Central memory CD8-positive, alpha-beta T cell (primary cell): ENCODE results near the gene RAI14.
"Not testable (repeated sequence)": the region's sequence is repeated elsewhere in the genome, so short reads cannot be mapped to it uniquely, and the experiment has no call there.

Source experiments
- ATAC-seq: fragments of 150-1000 bp; cut with Tn5 transposase; replicated peaks from 2 replicates; pipeline ENCODE4 v1.10.0; 2022; ENCODE audit warnings: mild to moderate bottlenecking, moderate FRiP score, moderate number of reproducible peaks; ENCODE audit not compliant: poor library complexity, severe bottlenecking; ENCODE audit errors: extremely low read depth
- DNase-seq, 2 donors: peaks; one replicate each; pipeline ENCODE4 v3.0.0; 2021; ENCODE audit warnings: low spot score in 2 of 2
- H3K27ac Mint-ChIP-seq: one replicate; pipeline ENCODE4 v1.8.0; 2022; ENCODE audit warnings: low read depth, mild to moderate bottlenecking, moderate library complexity, mixed read lengths
- H3K27me3 Mint-ChIP-seq: one replicate; pipeline ENCODE4 v1.8.0; 2022; ENCODE audit warnings: mixed read lengths
- H3K36me3 Mint-ChIP-seq: one replicate; pipeline ENCODE4 v1.8.0; 2022; ENCODE audit warnings: mild to moderate bottlenecking, moderate library complexity, mixed read lengths; ENCODE audit not compliant: insufficient read depth
- H3K4me1 Mint-ChIP-seq: one replicate; pipeline ENCODE4 v1.8.0; 2022; ENCODE audit warnings: mixed read lengths
- H3K4me3 Mint-ChIP-seq: one replicate; pipeline ENCODE4 v1.8.0; 2022; ENCODE audit warnings: mild to moderate bottlenecking, moderate library complexity, mixed read lengths
- H3K9me3 Mint-ChIP-seq: one replicate; pipeline ENCODE4 v1.8.0; 2022; ENCODE audit warnings: mixed read lengths

The RAI14 gene

DNA sequence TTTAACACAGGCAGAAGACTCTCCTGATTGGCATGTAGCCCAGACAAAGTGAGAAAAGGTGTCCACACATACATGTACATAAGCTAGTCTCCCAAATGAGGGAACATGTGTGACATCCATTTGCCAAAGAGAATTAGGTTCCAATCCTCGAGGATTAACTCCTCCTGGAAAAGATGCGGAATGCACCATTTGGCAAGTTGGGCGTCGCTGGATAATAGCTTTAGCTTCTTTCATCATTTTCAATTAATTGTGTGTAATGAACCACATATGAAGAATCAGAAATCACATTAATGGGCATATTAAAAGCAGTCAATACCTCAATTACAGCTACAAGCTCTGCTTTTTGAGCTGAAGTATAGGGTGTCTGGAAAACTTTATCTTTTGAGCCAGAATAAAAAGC is 127.8 kb downstream of the RAI14 start:
- not testable (repeated sequence) for H3K27ac Mint-ChIP-seq, H3K4me3 Mint-ChIP-seq, ATAC-seq, DNase-seq, H3K4me1 Mint-ChIP-seq, H3K36me3 Mint-ChIP-seq
- peaks cover 13% of the 10 kb centered on the region for H3K27me3 Mint-ChIP-seq
- H3K9me3 Mint-ChIP-seq = peaks cover 11% of the 10 kb centered on the region

GRCh38 chr5:34787035-34787434 is 130.9 kb downstream of the RAI14 start:
- no peak overlapping the region for H3K27ac Mint-ChIP-seq
- DNase-seq (no peak), ATAC-seq (no peak)
- peaks cover 5% of the 10 kb centered on the region for H3K9me3 Mint-ChIP-seq
- H3K36me3 Mint-ChIP-seq = no peaks in the 10 kb centered on the region
- no peak overlapping the region for H3K4me3 Mint-ChIP-seq
- no peaks in the 10 kb centered on the region for H3K4me1 Mint-ChIP-seq
- H3K27me3 Mint-ChIP-seq = peaks cover 33% of the 10 kb centered on the region

DNA sequence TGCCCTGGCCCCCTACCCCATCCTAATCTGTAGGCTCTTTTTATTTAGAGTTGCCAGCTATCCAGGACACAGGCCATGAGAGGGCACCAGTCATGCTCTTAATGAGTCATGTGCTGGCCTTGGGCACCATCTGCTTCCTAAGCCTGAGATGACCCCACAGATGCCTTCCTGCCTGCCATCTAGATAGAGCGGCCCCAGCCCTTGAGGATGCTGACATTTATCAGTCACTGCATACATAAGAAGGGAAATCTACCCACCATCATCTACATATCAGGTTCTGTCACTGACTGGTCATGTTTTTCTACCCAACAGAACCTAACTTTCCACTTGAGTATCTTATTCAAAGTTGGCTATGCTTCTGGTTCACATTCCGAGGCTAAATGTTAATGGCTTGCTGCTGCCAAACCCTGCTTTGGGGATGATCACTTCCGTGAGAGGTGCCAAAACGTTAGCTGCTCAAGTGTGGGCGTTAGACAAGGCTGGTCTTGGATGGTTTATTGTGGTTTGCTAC is 132.9 kb downstream of the RAI14 start:
- no peak for ATAC-seq
- H3K9me3 Mint-ChIP-seq = no peaks in the 10 kb centered on the region
- no peaks in the 10 kb centered on the region for H3K36me3 Mint-ChIP-seq

DNA sequence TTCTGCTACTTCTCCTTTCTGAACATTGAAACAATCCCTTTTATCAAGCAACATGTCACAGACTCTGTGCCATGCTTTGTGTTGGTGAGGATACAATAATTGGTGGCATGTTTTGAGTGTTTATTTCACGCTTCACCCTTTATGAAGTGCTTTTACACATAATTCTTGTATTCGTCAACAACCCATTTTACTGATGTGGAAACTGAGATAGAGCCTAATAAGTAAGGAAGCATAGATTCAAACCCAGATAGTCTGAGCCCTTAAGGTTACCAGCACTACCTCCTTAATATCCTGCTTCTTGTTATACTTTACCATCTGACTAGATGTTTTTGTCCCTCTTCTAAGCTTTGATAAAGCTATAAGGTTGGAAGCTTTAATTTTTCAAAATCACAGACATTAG is 133.5 kb downstream of the RAI14 start:
- H3K4me3 Mint-ChIP-seq = no peak overlapping the region
- H3K27ac Mint-ChIP-seq = no peak overlapping the region
- DNase-seq (no peak), ATAC-seq (no peak)
- H3K9me3 Mint-ChIP-seq = no peaks in the 10 kb centered on the region
- no peaks in the 10 kb centered on the region for H3K4me1 Mint-ChIP-seq
- no peaks in the 10 kb centered on the region for H3K36me3 Mint-ChIP-seq
- peaks cover 44% of the 10 kb centered on the region for H3K27me3 Mint-ChIP-seq

More for the DNA sequence above, 132.9 kb downstream of the RAI14 start:
- no peak overlapping the region for H3K27ac Mint-ChIP-seq
- no peak for DNase-seq
- no peak overlapping the region for H3K4me3 Mint-ChIP-seq
- H3K27me3 Mint-ChIP-seq = peaks cover 44% of the 10 kb centered on the region
- no peaks in the 10 kb centered on the region for H3K4me1 Mint-ChIP-seq

DNA sequence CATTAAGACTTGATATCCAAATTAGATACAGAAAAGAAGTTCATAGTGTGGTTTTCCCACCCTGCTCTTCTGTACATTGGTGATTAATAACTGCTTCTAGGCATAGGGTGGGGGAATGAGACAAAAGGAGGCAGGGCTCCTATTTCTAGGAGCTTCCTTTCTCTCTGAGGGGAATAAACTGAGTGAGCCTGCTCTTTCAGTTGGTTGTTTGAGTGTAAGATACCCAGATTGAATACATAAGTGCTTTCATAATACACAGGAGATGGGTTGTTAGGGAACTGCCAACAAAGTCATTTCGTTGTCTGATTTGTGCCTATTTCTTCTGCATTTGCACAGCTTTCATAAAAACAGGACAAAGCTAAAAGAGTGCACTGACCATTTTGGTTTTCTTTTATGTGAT is 133.9 kb downstream of the RAI14 start:
- ATAC-seq = no peak
- Mint-ChIP-seq H3K9me3 (no peaks in the 10 kb centered on the region), H3K36me3 (no peaks in the 10 kb centered on the region), H3K27me3 (peaks cover 44% of the 10 kb centered on the region), H3K27ac (no peak overlapping the region), H3K4me1 (no peaks in the 10 kb centered on the region), H3K4me3 (no peak overlapping the region)
- no peak for DNase-seq

DNA sequence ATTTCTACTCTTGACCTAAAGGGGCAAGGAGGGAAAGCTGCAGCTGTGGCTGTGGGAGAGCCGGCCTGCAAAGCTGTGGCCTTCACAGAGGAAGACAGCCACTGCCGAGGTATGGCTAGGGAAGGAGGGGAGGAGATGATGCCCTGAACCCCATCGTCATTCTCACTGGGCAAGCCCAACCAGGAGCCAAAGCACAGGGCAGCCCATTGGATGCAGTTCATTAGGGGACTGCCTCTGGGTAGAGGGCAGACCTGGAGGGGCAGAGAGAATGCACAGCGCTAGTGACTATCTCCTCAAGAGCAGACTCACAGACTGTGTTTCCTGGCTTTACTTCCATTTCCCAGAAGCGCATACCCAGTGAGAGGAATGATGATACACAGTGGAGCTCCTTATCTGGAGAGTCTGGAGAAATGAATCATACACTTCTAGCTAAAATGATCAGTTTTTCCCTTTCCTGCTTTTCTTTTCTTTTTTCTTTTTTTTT is 135.7 kb downstream of the RAI14 start:
- H3K4me1 Mint-ChIP-seq = no peaks in the 10 kb centered on the region

DNA sequence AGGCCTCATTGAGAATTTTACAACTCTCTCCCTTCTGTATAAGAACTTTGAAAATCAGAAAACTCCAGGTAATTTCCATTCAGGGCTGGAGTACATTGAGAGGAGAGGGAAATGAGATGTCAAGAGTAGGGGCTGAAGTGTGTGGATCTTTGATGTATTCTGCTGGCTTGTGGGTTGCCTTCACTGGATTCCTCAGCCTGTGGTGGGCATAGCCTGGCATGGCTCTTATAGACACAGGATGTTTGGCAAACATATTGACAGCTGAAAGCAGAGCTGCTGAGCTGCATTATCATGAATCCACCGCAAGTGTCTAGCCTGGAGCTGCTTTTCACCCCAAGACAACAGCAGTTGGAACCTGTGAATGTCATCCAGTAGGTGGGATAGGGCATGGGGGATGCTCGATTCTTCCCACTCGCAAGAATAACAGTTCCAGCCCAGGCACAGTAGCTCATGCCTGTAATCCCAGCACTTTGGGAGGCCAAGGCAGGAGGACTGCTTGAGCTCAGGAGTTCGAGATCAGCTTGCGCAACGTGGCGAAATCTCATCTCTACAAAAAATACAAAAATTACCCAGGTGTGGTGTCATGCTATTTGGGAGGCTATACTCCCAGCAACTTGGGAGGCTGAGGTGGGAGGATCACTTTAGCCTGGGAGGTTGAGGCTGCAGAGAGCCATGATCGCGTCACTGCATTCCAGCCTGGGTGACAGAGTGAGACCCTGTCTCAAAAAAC is 146.9 kb downstream of the RAI14 start:
- DNase-seq = no peak
- H3K27ac Mint-ChIP-seq = no peak overlapping the region

More for the DNA sequence above, 135.7 kb downstream of the RAI14 start:
- H3K4me3 Mint-ChIP-seq = no peak overlapping the region
- no peak overlapping the region for H3K27ac Mint-ChIP-seq
- H3K36me3 Mint-ChIP-seq = no peaks in the 10 kb centered on the region
- no peaks in the 10 kb centered on the region for H3K9me3 Mint-ChIP-seq
- DNase-seq (no peak), ATAC-seq (no peak)
- peaks cover 41% of the 10 kb centered on the region for H3K27me3 Mint-ChIP-seq

GRCh38 chr5:34803974-34804732 is 148.0 kb downstream of the RAI14 start:
- no peak overlapping the region for H3K4me3 Mint-ChIP-seq
- ATAC-seq (no peak), DNase-seq (no peak)
- no peak overlapping the region for H3K27ac Mint-ChIP-seq
- H3K36me3 Mint-ChIP-seq = no peaks in the 10 kb centered on the region
- H3K4me1 Mint-ChIP-seq = no peaks in the 10 kb centered on the region
- peaks cover 31% of the 10 kb centered on the region for H3K27me3 Mint-ChIP-seq
- H3K9me3 Mint-ChIP-seq = no peaks in the 10 kb centered on the region

More for the DNA sequence above, 146.9 kb downstream of the RAI14 start:
- no peak for ATAC-seq
- Mint-ChIP-seq H3K4me1 (no peaks in the 10 kb centered on the region), H3K9me3 (no peaks in the 10 kb centered on the region), H3K36me3 (no peaks in the 10 kb centered on the region), H3K27me3 (peaks cover 31% of the 10 kb centered on the region), H3K4me3 (no peak overlapping the region)

DNA sequence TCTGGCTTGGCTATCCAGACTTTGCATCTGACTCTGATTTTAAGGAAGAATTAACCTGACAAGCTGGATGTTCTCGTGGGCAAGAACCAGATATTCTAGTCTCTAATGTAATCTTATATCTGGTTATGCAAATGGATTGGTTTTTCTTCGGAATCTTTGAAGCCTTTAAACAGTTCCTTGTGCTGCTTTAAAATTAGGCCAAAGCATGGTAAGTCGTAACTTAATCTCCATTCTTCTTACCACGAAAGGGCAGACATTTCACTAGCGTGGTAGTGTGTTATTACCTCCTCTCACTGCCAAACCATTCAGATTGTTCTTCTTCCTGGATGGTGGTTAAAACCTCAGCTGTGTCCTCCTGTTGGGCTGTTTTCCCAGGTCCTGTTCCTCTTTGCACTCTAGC is 148.8 kb downstream of the RAI14 start:
- H3K27ac Mint-ChIP-seq = no peak overlapping the region
- ATAC-seq (no peak), DNase-seq (no peak)
- H3K27me3 Mint-ChIP-seq = peaks cover 31% of the 10 kb centered on the region
- no peak overlapping the region for H3K4me3 Mint-ChIP-seq
- no peaks in the 10 kb centered on the region for H3K9me3 Mint-ChIP-seq
- H3K4me1 Mint-ChIP-seq = no peaks in the 10 kb centered on the region
- H3K36me3 Mint-ChIP-seq = no peaks in the 10 kb centered on the region

- Mint-ChIP-seq H3K4me1 (no peaks in the 10 kb centered on the region), H3K27me3 (peaks cover 31% of the 10 kb centered on the region), H3K36me3 (no peaks in the 10 kb centered on the region), H3K4me3 (no peak overlapping the region), H3K9me3 (no peaks in the 10 kb centered on the region), H3K27ac (no peak overlapping the region)
- ATAC-seq (no peak), DNase-seq (no peak)
These were observed 150.4 kb downstream of the RAI14 start for GRCh38 chr5:34806532-34806931.

DNA sequence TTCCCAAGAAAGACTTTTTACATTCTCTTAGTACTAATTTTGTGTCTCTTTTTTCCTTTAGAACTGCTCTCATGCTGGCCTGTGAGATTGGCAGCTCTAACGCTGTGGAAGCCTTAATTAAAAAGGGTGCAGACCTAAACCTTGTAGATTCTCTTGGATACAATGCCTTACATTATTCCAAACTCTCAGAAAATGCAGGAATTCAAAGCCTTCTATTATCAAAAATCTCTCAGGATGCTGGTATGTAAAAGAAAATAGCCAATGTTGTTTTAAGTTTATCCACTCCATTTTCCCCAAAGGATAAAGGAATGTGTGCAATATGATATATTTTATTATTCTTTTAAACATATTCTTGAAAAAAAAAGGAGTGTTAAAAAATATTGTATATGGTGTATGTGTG is 155.6 kb downstream of the RAI14 start:
- Mint-ChIP-seq H3K27me3 (peaks cover under 1% of the 10 kb centered on the region), H3K36me3 (no peaks in the 10 kb centered on the region), H3K9me3 (no peaks in the 10 kb centered on the region), H3K4me3 (no peak overlapping the region), H3K4me1 (no peaks in the 10 kb centered on the region), H3K27ac (no peak overlapping the region)
- ATAC-seq (no peak), DNase-seq (no peak)

- H3K9me3 Mint-ChIP-seq = no peaks in the 10 kb centered on the region
- no peak for DNase-seq
- no peaks in the 10 kb centered on the region for H3K4me1 Mint-ChIP-seq
- no peak overlapping the region for H3K27ac Mint-ChIP-seq
- H3K36me3 Mint-ChIP-seq = no peaks in the 10 kb centered on the region
- H3K4me3 Mint-ChIP-seq = no peak overlapping the region
- H3K27me3 Mint-ChIP-seq = no peaks in the 10 kb centered on the region
- ATAC-seq = no peak
These were observed 157.4 kb downstream of the RAI14 start for GRCh38 chr5:34813509-34813908.
